HPDE6-E6E7 (cell line): ENCODE data around the gene XAF1.
"Not testable (repeated sequence)": the region's sequence is repeated elsewhere in the genome, so short reads cannot be mapped to it uniquely, and the experiment has no call there.

ENCODE experiments used
- DNase-seq: peaks from one replicate; pipeline ENCODE4 v3.0.0; 2011; ENCODE audit warnings: missing footprints; ENCODE audit errors: extremely low spot score

XAF1 gene, protein sequence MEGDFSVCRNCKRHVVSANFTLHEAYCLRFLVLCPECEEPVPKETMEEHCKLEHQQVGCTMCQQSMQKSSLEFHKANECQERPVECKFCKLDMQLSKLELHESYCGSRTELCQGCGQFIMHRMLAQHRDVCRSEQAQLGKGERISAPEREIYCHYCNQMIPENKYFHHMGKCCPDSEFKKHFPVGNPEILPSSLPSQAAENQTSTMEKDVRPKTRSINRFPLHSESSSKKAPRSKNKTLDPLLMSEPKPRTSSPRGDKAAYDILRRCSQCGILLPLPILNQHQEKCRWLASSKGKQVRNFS

GRCh38 chr17:6755731-6756184 is at the start of gene XAF1:
TSS of gene XAF1 (plus strand) at chr17:6756046. CDS start at chr17:6756079, 33 bp downstream.
- peak; percentile 50 for DNase-seq

GRCh38 chr17:6706499-6706898 is 49.3 kb upstream of the XAF1 start:
- no peak for DNase-seq

DNA sequence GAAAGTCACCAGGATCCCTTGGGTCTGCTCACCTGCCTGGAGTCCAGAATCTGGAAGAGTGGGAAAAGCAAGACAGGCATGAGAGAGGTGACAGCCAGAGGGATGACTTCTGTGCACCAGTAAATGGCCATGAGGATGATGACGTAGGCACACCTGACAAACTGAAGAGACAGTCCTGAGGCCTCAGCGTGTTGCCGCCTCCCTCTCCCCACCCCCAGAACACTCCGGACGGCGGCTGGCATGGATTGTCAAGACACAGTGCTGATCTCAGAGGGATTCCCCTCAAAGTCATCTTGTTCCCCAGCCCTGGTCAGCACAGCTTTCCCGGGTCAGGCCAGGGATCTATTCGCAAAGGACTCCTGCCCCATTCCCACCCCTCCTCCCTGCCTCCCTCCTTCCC is 48.9 kb upstream of the XAF1 start:
- DNase-seq, result no peak

GRCh38 chr17:6708357-6708961 is 47.4 kb upstream of the XAF1 start:
- no peak for DNase-seq

DNA sequence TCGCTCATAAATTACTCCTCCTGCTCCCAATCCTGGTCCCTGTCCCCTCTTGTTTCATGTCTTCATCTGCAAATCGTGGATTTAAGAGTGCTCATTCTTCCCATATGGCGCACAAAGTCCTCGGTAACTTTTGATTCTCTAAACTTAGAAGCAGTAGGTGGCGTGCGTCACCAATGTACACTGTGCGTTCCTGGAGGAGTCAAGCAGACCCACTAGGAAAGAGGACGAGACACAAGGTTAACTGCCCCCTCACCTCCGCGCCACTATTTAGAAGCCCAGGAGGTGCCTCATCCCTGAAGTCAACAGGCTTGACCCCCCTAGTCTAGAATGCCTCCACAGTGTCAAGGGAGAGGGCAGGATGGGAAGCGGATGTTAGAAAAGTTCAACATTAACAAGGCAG is 45.5 kb upstream of the XAF1 start:
- no peak for DNase-seq

DNA sequence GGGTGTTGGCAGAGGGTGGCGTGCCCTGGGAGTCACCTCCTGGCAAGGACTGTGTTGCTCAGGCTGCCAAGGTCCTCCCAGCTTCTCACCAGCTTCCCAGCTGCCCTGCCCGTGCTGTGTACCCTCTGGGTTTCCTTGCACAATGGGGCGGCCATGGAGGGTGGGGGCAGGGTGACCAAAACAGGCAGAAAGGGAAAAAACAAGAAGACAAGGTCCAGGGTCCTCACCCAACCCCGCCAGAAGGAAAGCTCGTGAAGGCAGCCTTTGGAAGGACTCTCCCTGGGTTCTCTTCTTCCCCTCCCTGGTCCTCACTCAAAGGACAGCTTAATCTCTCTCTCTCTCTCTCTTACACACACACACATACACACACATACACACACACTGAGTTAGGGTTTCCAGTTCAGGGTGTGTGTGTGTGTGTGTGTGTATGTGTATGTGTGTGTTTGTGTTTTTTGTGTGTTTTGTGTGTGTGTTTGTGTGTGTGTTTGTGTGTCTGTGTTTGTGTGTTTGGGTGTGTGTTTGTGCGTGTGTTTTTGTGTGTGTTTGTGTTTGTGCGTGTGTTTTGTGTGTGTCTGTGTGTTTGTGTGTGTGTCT is 44.7 kb upstream of the XAF1 start:
- no peak for DNase-seq

GRCh38 chr17:6711681-6712057 is 44.2 kb upstream of the XAF1 start:
- DNase-seq, result no peak

- peak; percentile 82 for DNase-seq
Observed at GRCh38 chr17:6712058-6712853, 43.6 kb upstream of the XAF1 start.

GRCh38 chr17:6712854-6713129 is 43.1 kb upstream of the XAF1 start:
- no peak for DNase-seq

DNA sequence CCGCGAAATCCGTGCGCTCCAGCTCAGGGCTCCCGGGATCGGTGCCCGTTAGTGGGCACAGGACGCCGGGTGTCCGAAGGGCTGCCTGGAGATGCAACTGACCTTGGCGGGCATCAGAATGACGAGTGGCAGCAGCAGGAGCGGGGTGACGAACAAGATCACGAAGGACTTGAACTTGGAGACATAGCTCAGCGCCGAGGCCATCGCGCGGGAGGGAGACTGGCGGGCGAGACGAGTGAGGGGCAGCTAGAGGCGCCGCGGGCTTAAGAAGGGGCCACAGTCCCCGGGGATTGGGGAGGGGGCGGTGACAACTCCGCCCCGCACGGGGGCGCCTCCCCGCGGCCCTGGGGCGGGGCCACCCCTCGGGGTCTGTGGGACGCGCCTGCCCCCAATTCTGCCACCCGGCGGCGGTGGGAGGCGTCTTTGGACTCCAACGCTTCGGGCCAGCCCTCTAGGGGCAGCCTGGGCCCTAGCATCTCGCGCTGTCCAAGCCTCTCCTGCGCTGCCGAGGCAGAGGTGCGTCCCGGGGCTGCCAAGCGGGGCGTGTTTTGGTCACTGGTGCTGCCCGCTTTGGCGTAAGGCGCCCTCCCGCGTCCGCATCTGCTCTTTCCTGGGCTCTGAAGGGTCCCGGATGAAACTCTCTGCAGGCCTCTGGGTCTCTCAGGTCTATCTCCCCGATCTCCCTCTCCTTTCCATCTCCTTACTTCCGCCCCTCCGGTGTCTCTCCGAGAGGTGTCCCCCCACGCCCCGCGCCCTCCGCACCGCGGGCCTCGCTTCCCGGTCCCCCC is 42.5 kb upstream of the XAF1 start, which contains the start of gene SLC13A5:
Gene SLC13A5 (minus strand): TSS at position 240 of the 788 bp plus-strand sequence. CDS start 36 bp downstream, at position 204.
- no peak for DNase-seq

DNA sequence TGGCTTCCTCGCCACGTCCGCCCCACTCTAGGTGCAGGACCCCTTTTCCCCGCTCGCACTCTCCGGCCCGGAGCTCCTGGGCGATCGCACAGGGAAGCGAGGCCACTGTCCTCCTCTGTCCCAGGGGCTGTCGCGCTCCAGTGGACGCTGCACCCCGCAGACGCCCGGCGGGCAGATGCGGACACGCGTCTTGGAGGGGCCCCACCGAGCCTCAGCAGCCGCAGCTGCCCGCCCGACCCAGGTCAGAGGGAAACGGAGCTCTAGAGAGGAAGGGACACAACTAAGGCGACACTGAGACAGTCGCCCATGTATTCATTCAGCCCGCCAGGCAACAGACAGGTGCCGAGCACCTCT is 42.0 kb upstream of the XAF1 start:
- no peak for DNase-seq

DNA sequence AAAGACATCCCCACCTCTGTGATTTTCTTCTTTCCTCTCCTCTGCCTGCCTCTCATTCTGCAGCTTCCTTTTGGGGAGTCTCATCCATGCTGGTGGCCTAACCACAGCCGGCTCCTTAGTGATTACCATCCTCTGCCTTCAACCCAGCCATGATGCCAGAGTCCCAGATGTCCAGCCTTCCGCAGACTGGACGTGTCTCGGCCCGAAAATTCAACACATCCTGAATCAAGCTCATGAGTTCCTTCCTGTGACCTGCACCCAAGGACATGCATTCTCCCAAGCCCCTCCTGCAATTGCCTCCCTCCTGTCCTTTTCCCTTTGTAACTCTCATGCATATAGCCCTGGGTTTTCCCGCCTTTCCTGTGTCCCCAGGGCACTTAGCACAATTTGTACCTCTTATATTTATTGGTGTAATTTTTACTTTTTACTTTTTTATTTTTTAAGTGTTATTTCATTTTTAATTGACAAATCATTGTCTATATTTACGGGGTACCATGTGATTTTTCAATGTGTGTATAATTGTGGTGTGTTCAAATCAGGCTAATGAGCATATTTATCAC is 41.5 kb upstream of the XAF1 start:
- DNase-seq, result no peak

- DNase-seq, result no peak
Observed at GRCh38 chr17:6716736-6717135, 39.1 kb upstream of the XAF1 start.

DNA sequence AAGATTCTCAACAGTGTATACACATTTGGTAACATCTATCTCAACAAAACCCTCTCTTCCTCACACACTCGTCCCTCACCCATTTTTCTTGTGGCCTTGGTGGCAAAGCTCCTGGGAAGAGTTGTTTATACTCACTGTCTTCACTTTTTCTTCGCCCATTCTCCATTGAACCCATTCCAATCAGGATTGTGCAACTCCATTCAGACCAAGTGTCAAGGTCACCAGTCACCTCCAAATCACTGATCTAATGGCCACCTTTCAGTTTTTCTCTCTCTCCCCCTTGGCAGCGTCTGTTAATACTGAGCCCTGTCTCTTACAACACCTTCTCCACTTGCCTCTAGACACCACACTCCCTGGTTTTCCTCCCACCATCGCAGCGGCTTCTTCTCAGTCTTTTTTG is 34.1 kb upstream of the XAF1 start:
- no peak for DNase-seq

- no peak for DNase-seq
Observed at GRCh38 chr17:6724009-6724408, 31.8 kb upstream of the XAF1 start.

- no peak for DNase-seq
Observed at GRCh38 chr17:6729531-6729930, 26.3 kb upstream of the XAF1 start.

DNA sequence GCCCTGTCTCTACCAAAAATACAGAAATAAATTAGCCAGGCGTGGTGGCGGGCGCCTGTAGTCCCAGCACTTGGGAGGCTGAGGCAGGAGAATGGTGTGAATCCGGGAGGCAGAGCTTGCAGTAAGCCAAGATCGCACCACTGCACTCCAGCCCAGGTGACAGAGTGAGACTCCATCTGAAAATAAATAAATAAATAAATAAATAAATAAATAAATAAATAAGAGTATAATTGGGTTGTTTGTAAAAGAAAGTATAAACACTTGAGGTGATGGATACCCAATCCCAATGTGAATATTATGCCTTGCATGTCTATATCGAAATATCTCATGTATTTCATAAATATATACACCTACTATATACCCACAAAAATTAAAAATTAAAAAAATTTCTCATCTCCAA is 9.2 kb upstream of the XAF1 start:
- DNase-seq, result not testable (repeated sequence)

DNA sequence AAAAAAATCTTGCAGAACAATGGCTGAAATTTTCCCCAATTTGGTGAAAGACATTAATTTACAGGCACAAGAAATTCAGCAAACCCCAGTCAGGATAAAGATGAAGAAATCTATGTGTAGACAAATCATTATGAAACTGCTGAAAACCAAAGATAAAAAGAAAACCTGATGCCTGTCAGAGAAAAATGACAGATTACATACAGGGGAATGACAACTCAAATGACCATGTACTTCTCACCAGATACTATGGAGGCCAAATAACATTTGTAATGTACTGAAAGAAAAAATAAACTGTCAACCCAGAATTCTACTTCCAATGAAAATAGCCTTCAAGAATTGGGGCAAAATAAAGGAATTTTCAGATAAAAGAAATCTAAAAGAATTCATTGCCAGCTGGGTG is 7.2 kb upstream of the XAF1 start:
- no peak for DNase-seq

- no peak for DNase-seq
Observed at GRCh38 chr17:6749519-6749918, 6.3 kb upstream of the XAF1 start.

DNA sequence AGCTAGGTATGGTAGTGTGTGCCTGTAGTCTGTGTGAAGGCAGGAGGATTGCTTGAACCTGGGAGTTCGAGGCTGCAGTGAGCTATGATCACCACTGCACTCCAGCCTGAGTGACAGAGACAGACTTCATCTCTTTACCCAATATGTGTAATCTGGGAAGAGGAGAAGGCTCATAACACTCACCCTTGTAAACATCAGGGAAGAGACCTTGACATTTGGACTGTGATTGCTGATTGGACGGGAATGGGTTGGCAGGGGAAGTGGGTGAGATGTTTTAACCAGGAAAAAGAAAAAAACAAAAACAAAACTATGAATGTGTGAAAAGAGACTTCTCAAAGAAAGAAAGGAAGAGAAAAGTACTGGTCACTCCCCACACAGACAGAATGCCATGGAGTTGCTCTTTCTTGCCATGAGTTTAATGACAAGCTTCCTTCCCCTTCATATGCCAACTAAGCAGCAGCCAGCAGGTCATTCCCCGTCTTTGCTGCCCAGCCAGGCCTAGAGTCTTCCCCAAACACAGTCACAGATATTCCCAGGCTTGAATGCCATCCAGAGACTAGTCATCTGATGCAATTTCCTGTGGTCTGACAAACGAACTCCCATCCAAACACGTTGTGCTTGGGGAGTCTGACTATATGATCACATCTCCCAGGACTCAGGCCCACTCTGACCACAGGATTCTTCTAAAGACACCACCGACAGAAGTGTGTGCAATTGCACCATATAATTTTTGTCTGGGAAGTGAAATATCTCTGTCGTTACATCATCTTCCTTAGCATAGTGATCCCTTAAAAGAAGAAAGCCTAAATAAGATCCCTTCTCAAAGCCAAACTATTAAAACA is 3.6 kb upstream of the XAF1 start:
- peak; percentile 34 for DNase-seq
